HG03520 (cell line): ENCODE data around the gene FLT1.

Source experiments
- ATAC-seq: cut with Tn5 transposase; IDR thresholded peaks from one replicate; pipeline ENCODE4 v1.9.1; 2021; ENCODE audit warnings: mild to moderate bottlenecking, moderate library complexity; ENCODE audit not compliant: unreplicated experiment

Gene FLT1

DNA sequence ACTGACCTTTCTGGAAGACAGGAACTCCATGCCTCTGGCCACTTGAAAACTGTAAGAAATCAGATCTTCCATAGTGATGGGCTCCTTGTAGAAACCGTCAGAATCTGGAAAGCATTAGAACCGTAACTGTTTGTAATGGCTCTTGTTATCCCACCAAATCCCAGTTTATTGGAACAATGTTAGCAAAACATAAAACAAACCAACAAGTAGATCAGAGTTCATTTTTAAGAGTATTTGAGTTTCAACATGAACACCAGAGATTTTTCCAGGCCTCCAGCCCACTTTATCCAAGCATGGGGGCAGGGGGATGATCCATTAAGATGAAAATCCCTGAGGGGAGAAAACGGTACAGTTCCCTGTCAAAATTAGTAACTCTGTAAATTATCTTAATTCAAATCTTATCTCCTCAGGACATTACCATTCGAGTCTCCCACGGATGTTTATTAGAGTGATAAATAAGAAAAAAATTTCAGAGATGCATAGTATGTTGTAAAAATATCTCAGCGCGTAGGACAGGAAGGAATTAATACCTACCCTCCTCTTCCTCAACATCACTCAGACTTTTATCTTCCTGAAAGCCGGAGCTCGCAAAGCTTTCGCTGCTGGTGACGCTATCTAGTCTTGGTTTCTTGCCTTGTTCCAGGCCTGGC lies 172.5 kb downstream of the FLT1 start:
- no peak for ATAC-seq

DNA sequence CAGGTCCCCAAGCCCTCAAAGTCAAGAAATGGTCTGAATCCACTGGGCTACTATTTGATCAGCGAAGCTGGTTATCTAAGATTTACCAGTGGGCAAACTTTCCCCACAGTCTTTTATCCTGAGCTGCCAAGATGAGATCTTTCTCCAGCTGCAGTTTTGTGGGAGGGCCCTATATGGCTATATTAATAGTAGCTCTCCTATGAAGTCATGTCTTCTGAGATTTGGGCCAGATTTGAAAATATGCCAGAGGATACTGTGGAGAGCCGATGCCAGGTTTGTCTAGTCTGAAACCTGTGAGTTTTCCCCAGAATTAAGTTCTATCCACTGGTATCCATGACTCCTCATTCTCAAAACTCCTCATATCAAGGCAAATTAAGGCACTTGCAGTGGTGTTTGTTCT lies 173.2 kb downstream of the FLT1 start:
- no peak for ATAC-seq

DNA sequence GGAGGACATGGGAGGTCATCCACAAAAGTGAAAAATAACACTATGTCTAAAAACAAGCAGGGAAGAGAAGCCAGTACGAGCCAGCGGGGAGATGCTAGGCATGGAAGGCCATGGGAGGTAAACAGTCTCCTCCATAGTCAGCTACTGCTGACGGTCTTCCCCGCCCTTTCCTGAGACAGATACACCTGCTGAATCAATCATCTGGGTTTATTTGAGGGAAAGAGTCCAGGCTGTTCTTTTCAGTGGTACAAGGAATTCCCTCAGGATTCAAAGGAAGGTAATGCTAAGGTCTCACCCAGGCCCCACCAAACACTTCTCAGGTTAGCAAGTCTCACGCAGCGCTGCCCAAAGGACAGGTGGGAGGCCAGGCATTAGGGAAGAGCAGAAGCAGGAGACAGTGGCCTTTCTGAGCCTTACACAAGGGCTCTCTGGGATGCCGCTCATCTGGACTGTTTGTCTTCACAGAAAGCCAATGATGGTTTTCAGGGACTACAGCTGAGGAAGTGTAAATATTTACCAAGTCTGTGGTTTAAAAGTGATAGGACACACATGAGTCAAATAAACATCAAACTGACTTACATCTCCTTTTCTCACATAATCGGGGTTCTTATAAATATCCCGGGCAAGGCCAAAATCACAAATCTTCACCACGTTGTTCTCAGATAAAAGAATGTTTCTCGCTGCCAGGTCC lies 173.9 kb downstream of the FLT1 start:
- ATAC-seq = no peak

DNA sequence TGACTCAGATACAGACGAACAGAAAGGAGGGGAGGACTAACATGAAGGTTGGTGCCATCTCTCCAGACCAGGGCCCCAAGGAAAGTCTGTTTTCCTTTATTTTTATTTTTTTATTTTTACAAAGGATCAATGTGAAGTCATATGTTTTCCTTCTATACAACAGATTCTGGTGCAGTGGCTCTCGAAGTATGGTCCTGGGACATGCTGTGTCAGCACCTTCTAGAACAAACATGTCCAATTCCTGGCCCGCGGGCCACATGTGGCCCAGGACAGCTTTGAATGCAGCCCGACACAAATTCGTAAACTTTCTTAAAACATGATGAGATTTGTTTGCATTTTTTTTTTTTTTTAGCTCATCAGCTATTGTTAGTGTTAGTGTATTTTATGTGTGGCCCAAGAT lies 174.7 kb downstream of the FLT1 start:
- no peak for ATAC-seq

DNA sequence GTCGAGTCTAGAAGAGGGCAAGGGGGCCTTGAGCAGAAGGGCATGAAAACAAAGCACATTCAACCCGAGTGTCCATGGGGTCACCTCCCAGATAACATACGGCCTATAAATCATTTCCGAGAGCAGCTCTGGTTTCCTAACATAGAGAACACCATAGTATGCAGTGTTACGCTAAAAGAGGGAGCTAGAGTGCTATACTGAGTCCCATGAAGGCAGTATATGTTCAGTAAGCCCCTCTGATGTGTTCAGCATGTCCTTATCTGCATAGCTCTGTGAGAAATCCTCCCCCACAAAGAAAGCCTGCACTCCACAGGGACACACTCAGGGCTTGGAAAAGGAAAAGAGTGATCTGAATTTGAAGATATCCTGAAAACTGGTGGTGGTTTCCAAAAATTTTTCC lies 175.4 kb downstream of the FLT1 start:
- no peak for ATAC-seq

DNA sequence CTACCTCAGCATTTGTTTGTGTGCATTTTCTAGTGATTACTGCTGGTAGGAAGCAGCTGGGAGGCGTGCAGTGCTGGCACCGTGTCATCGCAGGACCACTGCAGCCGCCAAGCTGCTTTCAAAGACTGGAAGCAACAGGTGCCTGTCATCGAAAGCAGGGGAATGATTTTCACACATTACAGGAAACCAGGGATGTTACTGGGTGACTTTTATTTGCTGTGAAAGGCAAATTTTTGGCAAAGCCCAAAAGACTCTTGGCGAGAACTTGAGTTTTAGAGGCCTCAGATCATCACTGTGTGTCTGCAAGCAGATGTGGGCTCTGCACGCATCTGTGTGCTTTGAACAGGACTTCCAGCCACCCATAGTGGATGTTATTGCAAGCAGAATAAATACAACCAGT lies 176.4 kb downstream of the FLT1 start:
- ATAC-seq = no peak

DNA sequence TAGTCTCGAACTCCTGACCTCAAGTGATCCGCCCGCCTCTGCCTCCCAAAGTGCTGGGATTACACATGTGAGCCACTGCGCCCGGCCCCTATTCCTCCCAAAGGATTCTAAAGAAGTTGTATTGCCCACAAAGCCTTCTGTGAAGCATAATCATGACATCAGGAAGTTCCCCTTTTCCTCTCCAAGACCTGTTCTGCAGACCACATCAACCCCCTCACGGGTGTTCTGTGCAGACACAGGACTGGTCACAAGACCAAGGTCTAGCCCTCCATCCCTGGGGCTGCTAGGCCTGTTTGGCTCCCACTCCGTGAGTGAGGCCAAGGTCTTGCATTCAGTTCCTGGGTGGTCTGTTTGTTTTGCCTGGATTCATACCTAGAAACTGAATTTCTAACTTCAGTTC lies 178.1 kb downstream of the FLT1 start:
- ATAC-seq = no peak

DNA sequence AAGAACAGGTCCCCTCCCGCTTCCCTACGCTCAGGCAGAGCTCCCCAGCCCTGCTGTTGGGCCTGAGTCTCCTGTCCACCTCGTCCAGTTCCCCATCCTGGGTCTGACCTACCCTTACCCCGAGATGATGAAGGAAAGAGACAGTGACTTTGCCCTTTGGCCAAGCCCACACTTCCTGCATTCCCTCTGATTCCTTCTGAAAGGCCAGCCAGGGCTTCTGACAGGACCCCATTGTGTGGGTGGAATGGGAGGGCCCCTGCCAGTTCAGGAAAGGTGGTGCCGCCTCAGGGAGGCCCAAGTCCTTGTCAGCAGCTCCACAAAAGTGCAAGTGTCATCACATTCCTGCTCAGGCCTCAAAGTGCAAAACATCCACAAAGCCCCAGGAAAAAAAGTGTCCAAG lies 178.8 kb downstream of the FLT1 start:
- ATAC-seq = no peak

DNA sequence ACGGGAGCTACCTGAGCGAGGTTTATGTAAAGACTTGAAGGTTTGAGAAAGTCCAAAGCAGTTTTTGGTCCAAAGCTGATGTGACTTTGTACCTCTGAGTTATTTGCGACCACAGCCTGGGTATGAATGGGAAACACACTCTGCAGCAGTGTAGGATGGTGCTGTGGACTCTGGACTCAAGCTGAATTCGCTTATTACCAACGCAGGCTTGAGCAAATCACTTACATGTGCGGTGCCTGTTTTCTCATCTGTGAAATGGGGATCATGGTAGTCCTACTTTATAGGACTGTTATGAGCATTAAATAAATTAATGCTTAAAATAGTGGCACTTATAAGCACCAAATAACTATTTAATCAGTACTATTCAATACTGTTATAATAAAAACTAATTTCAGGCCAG lies 180.0 kb downstream of the FLT1 start:
- ATAC-seq = no peak

DNA sequence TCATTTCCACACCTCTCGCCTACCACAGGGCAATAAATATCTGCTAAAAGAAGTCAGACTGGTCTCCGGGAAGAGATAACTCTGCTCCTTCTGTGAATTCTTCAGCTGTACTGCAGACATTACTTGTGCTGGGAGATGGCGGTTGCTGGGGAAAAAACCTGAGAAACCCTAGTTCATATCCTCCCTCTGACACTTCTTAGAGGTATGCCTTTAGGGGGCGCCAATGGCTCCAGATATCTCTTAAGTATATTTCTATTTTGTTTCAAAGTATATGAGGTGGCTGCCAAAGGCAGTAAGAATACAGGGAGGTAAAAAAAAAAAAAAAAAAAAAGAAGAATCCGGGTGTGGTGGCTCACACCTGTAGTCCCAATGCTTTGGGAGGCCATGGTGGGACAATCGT lies 181.3 kb downstream of the FLT1 start:
- ATAC-seq = no peak

DNA sequence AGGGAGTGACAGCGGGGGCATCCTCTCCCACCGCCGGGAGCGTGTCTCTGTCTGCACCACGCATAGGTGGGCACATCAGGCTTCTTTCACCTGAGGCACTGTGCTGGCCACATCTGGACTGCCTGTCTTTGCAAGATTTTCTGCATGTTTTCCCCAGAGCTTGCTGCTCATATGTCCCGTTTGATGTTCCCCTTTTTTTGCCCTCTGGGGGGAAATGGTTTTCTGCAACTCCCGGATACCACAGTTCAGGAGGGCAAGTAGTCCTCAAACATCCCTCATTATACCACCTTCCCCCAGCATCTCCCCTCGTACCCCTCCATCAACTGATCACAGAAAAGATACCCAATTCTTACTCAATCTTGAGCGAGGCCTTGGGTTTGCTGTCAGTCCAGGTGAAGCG lies 188.6 kb downstream of the FLT1 start:
- no peak for ATAC-seq

DNA sequence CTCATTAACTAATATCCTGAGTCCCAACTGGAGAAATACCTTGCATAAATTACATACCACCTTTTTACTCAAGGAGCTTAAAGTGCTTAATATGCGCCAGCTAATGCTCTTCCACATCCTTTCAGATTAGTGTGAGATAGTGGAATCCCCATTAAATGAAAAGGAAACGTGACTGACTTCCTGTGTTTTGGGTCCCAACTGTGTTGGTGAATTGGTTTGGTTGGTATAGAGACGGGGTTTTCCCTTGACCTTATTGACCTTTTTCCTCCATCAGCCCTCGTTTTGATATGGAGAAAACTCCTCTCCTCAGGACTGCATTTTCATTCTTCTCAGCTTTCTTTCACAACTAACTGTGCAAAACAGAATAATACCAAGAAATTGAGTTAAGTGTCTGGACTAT lies 193.1 kb downstream of the FLT1 start:
- ATAC-seq = no peak

DNA sequence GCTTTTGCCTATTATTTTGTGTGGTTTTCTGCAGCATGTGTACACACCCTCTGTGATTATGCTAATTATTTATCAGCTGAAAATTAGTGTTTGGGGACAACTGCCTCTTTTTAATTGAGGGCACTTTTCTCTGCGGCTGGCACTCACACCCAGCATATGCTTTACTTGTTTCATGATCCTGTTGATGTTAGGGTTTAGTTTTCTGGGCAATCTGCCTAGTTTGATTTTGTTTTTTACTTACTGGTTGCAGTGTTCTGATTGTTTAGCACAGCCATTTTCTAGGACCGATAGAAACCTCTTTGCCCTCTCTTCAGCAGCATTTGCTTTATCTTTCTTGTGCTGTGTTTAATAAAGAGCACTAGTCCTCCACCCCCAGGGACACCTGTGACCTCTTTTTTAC lies 195.0 kb downstream of the FLT1 start:
- ATAC-seq = no peak

DNA sequence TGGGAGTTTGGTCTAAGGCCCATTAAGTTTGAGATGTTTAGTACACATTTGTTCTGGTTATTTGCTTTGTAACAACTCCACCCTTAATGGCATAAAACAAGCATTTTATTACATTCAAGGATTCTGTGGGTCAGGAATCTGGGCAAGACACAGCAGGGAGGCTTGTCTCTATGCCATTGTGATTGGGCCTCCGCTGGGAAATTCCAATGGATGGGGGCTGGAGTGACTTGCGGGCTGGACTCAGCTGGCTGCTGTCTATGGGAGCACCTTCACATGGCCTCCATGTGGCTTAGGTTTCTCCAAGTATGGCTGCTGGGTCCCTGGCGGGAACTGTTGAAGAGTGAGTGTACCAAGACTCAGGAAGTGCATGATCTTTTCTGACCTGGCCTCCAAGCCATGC lies 197.6 kb downstream of the FLT1 start:
- ATAC-seq = no peak

DNA sequence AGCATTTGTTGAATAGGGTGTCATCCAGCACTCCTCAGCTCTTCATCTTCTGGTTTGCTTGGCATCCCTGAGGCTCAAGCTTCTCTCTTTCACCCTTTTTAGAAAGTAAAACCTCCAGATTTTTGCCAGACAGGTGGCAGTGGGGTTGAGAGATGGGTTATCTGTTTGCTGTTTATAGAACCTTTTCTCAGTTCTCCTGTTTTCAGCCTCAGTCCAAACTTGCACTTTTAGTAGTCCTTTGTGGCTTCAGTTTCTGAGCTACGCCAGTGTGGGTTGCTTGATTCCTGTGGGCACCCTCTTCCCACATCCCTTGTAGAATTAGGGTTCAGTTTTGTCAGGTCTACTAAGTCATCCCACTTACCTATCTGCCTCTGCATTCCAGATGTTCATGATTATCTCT lies 208.7 kb downstream of the FLT1 start:
- no peak for ATAC-seq

DNA sequence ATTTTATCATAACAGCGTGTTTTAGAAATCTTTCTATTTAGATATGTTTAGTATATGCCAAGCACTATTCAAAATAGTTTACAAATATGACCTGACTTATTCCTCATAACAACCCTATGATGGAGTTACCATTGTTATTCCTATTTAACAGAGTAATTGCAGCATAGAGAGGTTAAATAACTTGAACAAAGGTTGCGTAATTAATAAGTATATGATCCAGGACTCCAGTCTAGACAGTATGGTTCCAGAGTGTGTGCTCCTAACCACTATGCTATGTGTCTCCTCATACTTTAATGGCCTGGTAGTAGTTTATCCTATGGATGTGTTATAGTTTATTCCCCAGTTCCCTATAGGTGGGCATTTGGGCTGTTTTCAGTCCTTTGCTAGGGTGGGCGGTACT lies 211.3 kb downstream of the FLT1 start:
- ATAC-seq = no peak

DNA sequence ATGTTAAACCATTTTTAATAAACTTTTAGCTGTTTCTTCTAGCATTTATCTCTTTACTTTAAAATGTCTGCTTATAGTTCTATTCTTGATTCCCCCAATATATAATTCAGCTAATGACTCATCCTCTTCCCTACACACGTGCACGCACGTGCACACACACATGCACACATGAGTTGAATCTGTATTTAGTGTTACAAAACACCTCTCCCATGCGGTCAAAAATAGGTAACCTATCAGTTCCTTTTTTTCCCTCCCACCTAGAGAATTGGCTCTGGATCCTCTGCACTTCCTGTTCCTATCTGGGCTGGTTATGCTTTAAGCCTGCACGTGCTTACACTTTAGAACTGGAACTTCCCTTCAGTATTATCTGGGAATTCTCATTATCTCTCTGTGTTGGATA lies 212.5 kb downstream of the FLT1 start:
- no peak for ATAC-seq

DNA sequence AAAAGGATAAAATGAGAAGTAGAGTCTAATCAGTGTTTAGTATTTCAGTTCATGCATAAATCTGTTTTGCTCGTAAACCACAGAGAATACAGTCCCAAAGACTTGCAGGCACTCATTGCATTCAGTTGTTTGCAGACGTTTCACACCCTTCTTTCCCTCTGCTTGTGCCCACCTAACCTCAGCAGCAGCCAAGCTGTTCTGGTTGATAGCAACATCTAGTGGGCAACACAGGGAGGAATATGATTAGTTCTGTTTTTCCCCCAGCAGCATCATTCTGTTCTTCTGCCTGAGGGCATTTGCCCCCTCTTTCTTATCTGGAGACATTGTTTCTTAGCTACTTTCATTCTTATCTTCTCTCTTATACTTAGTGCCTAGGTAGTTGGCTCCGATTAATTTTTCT lies 221.0 kb downstream of the FLT1 start:
- no peak for ATAC-seq

DNA sequence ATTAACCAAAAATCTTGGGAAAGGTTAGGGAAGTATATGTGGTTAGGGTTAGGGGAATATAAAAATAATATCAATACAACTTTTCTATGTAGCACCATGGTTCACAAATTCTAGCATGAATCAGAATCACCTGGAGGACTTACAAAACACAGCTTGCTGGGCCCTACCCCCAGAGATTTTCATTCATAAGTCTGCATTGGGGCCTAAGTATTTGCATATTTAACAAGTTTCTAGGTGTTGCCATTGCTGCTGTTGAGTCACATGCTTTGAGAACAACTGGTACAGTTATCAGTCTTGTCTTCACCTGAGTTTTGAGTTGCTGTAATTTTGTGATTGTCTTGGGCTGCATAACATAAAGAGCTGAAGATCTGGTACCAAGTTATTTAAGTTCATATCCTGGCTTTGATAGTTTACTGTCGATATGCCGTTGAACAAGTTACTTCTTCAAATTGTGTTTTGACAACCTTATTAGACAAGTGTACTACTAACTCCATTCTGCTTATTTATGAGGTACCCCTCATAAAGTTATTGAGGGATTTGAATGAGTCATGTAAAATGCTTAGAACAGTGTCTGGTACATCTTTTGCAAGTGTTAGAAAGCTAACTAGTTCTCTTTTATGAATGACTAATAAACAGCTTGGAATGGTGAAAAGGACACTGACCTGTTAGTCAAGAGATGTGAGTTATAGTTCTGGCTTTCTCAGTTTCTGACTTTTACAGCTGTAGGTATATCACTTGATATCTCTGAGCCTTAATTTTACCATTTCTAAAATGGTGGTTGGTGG lies 223.7 kb downstream of the FLT1 start:
- ATAC-seq = no peak

DNA sequence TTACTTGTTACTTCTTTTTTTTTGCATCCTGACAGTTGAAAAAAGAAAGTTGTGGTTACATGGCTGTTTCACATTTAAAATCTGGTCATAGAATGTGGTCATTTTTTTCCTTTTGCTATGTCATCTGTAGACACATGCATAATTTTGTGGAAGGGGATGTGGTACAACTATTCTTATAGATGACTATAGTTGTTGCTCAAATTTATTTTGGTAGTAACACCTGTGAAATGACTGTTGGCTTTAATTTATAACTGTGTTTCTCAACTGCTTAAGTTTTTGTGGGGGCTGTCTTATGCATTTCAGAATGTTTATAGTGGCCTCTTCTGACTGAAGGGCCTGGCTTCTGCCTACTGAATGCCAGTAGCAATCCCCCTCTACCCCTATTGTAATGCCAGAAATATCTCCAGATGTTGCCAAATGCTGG lies 226.1 kb downstream of the FLT1 start:
- peak; percentile 94 for ATAC-seq

DNA sequence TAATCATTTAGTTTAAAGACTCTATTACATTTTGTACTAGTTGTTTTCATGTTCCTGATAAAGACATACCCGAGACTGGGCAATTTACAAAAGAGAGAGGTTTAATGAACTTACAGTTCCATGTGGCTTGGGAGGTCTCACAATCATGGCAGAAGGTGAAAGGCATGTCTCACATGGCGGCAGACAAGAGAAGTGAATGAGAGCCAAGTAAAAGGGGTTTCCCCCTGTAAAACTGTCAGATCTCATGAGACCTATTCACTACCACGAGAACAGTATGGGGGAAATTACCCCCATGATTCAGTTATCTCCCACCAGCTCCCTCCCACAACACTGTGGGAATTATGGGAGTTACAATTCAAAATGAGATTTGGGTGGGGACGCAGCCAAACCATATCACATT lies 227.4 kb downstream of the FLT1 start:
- no peak for ATAC-seq

DNA sequence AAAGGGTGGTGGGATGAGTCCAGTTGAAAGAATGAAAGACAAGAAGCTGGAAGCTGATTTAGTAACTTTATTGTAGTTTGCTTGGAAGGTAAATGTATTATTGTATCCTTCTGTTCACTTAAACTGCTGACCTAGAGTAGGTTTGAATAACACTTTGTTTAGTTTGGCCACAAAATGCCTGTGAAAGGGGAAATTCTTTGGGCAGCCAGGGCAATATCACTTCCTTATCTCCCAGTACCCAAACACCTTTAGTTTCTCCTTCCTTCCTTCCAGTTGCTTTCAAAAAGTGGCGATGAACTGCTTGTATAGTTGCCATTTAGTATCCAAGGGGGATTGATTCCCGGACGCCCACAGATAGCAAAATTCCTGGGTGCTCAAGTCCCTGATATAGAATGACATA lies 236.5 kb downstream of the FLT1 start:
- ATAC-seq = no peak
